Measurements from ENCODE around the gene PRKAG3.

The PRKAG3 gene

DNA sequence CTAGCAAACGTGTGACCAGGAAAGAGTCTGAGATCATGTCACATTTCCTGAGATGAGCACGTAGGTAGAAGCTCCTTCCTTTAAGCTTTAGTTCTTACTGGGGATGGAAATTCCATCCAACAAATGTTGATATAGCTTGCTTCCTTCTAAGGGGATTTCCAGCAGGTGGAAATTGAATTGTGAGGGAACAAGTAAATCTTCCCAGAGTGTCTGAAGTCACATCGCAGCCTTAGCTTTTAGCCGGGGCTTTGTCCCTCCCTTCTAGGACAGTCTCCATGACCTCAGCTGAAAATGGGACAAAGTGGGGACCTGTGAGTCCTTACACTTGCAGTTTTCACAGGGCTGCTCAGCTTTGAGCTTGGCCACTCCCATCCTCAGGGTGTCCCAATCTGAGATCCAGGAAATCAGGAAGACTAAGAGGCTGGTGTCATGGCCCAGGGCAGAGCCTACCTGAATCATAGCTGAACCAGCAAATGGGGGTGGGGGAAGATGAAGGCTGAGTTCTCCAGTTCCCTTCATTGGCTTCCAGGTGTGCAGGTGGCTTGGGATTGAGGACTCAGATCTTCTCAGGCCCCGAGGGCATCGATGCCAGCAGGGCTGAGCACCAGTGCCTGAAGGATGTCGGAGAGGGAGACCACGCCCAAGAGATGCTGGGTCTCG lies 8.3 kb downstream of the PRKAG3 start:
- H3K27ac ChIP-seq (replicated peaks): no peak overlapping the region
- DNase-seq (ENCODE audit: low read depth in 1 of 2, low spot score in 1 of 2): no peak
- no peaks in the 10 kb centered on the region for H3K27me3 ChIP-seq (ENCODE audit: insufficient read depth, poor library complexity, severe bottlenecking)
- H3K4me3 ChIP-seq (replicated peaks; ENCODE audit: insufficient read depth, low read length): no peak overlapping the region
- TF ChIP-seq, protein P1, sequence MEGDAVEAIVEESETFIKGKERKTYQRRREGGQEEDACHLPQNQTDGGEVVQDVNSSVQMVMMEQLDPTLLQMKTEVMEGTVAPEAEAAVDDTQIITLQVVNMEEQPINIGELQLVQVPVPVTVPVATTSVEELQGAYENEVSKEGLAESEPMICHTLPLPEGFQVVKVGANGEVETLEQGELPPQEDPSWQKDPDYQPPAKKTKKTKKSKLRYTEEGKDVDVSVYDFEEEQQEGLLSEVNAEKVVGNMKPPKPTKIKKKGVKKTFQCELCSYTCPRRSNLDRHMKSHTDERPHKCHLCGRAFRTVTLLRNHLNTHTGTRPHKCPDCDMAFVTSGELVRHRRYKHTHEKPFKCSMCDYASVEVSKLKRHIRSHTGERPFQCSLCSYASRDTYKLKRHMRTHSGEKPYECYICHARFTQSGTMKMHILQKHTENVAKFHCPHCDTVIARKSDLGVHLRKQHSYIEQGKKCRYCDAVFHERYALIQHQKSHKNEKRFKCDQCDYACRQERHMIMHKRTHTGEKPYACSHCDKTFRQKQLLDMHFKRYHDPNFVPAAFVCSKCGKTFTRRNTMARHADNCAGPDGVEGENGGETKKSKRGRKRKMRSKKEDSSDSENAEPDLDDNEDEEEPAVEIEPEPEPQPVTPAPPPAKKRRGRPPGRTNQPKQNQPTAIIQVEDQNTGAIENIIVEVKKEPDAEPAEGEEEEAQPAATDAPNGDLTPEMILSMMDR (IDR thresholded peaks at IDR 0.05; ENCODE audit: insufficient read depth, low read length): no peak
- TF ChIP-seq SPI1 (IDR thresholded peaks at IDR 0.05; ENCODE audit: borderline replicate concordance, low read depth): no peak
- no peak for TF ChIP-seq POLR2AphosphoS5 (IDR thresholded peaks at IDR 0.05; ENCODE audit: low read depth)
- TF ChIP-seq REST (IDR thresholded peaks at IDR 0.05; ENCODE audit: insufficient replicate concordance, low read depth): no peak
- no peak for TF ChIP-seq GABPA (IDR thresholded peaks at IDR 0.05; ENCODE audit: low read depth)

DNA sequence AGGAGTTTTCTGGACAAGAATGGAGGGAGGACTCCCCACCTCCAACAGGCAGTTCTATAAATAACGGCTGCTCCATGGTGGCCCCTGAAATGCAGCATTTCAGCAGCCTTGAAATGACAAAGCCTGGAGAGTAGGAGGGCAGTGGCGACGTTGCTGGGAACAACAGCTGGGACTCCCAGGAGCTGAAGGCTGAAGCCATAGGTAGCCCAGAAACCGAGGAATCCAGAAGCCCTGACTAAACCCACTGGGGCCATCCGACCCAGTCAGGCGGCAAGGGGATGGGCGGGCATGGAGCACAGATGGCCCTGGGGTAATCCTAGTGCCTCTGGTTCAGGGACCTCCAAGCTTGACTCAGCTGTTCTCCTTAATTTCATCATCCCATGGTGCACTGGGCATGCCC lies 9.0 kb downstream of the PRKAG3 start:
- H3K4me3 ChIP-seq (replicated peaks; ENCODE audit: insufficient read depth, low read length): no peak overlapping the region
- H3K27ac ChIP-seq (replicated peaks): no peak overlapping the region
- H3K27me3 ChIP-seq (ENCODE audit: insufficient read depth, poor library complexity, severe bottlenecking): no peaks in the 10 kb centered on the region
- DNase-seq (ENCODE audit: low read depth in 1 of 2, low spot score in 1 of 2): no peak
- TF ChIP-seq REST (IDR thresholded peaks at IDR 0.05; ENCODE audit: insufficient replicate concordance, low read depth) (no peak), POLR2AphosphoS5 (IDR thresholded peaks at IDR 0.05; ENCODE audit: low read depth) (no peak), SPI1 (IDR thresholded peaks at IDR 0.05; ENCODE audit: borderline replicate concordance, low read depth) (no peak), GABPA (IDR thresholded peaks at IDR 0.05; ENCODE audit: low read depth) (no peak)
- TF ChIP-seq, protein P1 (IDR thresholded peaks at IDR 0.05; ENCODE audit: insufficient read depth, low read length): no peak

- DNase-seq (ENCODE audit: low read depth in 1 of 2, low spot score in 1 of 2): no peak
- Histone ChIP-seq H3K4me3 (replicated peaks; ENCODE audit: insufficient read depth, low read length) (no peak overlapping the region), H3K27ac (replicated peaks) (no peak overlapping the region), H3K27me3 (ENCODE audit: insufficient read depth, poor library complexity, severe bottlenecking) (no peaks in the 10 kb centered on the region)
- no peak for TF ChIP-seq SPI1 (IDR thresholded peaks at IDR 0.05; ENCODE audit: borderline replicate concordance, low read depth)
- no peak for TF ChIP-seq POLR2AphosphoS5 (IDR thresholded peaks at IDR 0.05; ENCODE audit: low read depth)
- TF ChIP-seq GABPA (IDR thresholded peaks at IDR 0.05; ENCODE audit: low read depth): no peak
- TF ChIP-seq, protein P1 (IDR thresholded peaks at IDR 0.05; ENCODE audit: insufficient read depth, low read length): no peak
- TF ChIP-seq REST (IDR thresholded peaks at IDR 0.05; ENCODE audit: insufficient replicate concordance, low read depth): no peak
These were observed 9.9 kb downstream of the PRKAG3 start for GRCh38 chr2:218821605-218822211.
